Coronary artery (tissue), 2 donors: ENCODE results near the gene BCL7A.
A peak's percentile ranks its signal among the peaks of the same experiment; 100 is the strongest.
"Not testable (repeated sequence)": the region's sequence is repeated elsewhere in the genome, so short reads cannot be mapped to it uniquely, and the experiment has no call there.

Source experiments
- DNase-seq: peaks from one replicate; pipeline ENCODE4 v3.0.0-alpha.2; 2017; ENCODE audit warnings: low spot score
- H3K27ac ChIP-seq, 2 donors: fragments of 200-600 bp; sonication (generic); one replicate each; pipeline ENCODE4 v1.5.1; 2016 to 2019
- H3K4me3 ChIP-seq: fragments of 200-600 bp; sonication (generic); 2 replicates; pipeline ENCODE4 v1.5.1; 2016; ENCODE audit warnings: mild to moderate bottlenecking, moderate library complexity
- CTCF ChIP-seq: fragments of 200-600 bp; sonication (generic); IDR thresholded peaks from one replicate; pipeline ENCODE4 v1.5.1; 2019; ENCODE audit warnings: antibody characterized with exemption

Gene BCL7A

GRCh38 chr12:122097927-122098756, 76.5 kb downstream of the BCL7A start:
- Histone ChIP-seq H3K4me3 (peak overlapping the region; percentile 56), H3K27ac (peak overlapping the region; percentile 66 to 87)
- no peak for TF ChIP-seq CTCF
- DNase-seq = no peak

GRCh38 chr12:122099280-122099749, 77.6 kb downstream of the BCL7A start:
- no peak overlapping the region for H3K4me3 ChIP-seq
- TF ChIP-seq CTCF = no peak
- no peak for DNase-seq
- peak overlapping the region; percentile 66 to 87 for H3K27ac ChIP-seq

GRCh38 chr12:122099856-122100255, 78.2 kb downstream of the BCL7A start:
- no peak for DNase-seq
- no peak for TF ChIP-seq CTCF
- peak overlapping the region in 1 of 2 donors; percentile 11 for H3K27ac ChIP-seq
- no peak overlapping the region for H3K4me3 ChIP-seq

GRCh38 chr12:122100568-122100967, 78.9 kb downstream of the BCL7A start:
- H3K4me3 ChIP-seq = no peak overlapping the region
- DNase-seq = no peak
- H3K27ac ChIP-seq = no peak overlapping the region
- TF ChIP-seq CTCF = no peak

GRCh38 chr12:122102331-122102730, 80.6 kb downstream of the BCL7A start:
- no peak overlapping the region for H3K4me3 ChIP-seq
- no peak for DNase-seq
- TF ChIP-seq CTCF = no peak
- H3K27ac ChIP-seq = no peak overlapping the region

- no peak for DNase-seq
- TF ChIP-seq CTCF = no peak
- no peak overlapping the region for H3K4me3 ChIP-seq
- no peak overlapping the region for H3K27ac ChIP-seq
Measured at GRCh38 chr12:122104844-122105243, 83.2 kb downstream of the BCL7A start.

GRCh38 chr12:122105496-122105895, 83.8 kb downstream of the BCL7A start:
- DNase-seq, H3K27ac ChIP-seq, H3K4me3 ChIP-seq: not testable (repeated sequence)
